Ishikawa (cell line): ENCODE data around the gene TAS2R13.

Experiments
- CEBPB ChIP-seq: IDR thresholded peaks from 2 replicates; pipeline ENCODE4 v1.6.1; 2012
- CREB1 ChIP-seq: IDR thresholded peaks from 2 replicates; pipeline ENCODE4 v1.6.1; 2012; ENCODE audit warnings: low read depth
- EGR1 ChIP-seq: IDR thresholded peaks from 2 replicates; pipeline ENCODE4 v1.6.1; 2012
- EP300 ChIP-seq: IDR thresholded peaks from 2 replicates; pipeline ENCODE4 v1.6.1; 2012; ENCODE audit warnings: borderline replicate concordance
- FOXM1 ChIP-seq: IDR thresholded peaks from 2 replicates; pipeline ENCODE4 v1.6.1; 2012; ENCODE audit warnings: low read depth, borderline replicate concordance
- NFIC ChIP-seq: IDR thresholded peaks from 2 replicates; pipeline ENCODE4 v1.6.1; 2012
- RAD21 ChIP-seq: IDR thresholded peaks from 2 replicates; pipeline ENCODE4 v1.6.1; 2012; ENCODE audit warnings: low read depth
- TAF1 ChIP-seq: IDR thresholded peaks from 2 replicates; pipeline ENCODE4 v1.6.1; 2012; ENCODE audit warnings: low read depth, mild to moderate bottlenecking
- YY1 ChIP-seq: IDR thresholded peaks from 2 replicates; pipeline ENCODE4 v1.6.1; 2012; ENCODE audit warnings: low read depth
- ZBTB7A ChIP-seq: IDR thresholded peaks from 2 replicates; pipeline ENCODE4 v1.6.1; 2012; ENCODE audit warnings: low read depth
- TF ChIP-seq, protein P1 (sequence below): IDR thresholded peaks from 2 replicates; pipeline ENCODE4 v1.6.1; 2012
- TF ChIP-seq, protein P2 (sequence below): IDR thresholded peaks from 2 replicates; pipeline ENCODE4 v1.6.1; 2012
- TF ChIP-seq, protein P3 (sequence below): IDR thresholded peaks from 2 replicates; pipeline ENCODE4 v1.6.1; 2012; ENCODE audit warnings: low read depth, mild to moderate bottlenecking

DNA sequence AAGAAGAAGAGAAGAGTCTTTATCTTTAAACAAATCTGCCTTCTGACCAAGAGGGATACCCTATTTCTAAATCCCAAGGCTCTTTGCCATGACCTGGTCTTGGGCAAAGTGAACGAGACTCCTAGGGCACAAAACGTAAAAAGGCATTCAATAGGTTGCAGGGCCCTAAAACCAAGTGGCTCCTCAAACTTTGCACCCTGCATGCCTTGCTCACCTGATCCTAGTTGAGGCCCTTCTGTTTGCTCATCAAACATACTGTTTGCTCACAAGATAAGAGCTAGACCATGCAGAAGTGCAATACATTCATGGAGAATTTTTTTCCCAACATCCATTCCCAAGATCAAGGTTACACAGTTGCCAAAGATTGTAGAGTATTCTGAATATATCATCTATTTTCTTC lies 17.4 kb downstream of the TAS2R13 start:
- TF ChIP-seq, protein P1, sequence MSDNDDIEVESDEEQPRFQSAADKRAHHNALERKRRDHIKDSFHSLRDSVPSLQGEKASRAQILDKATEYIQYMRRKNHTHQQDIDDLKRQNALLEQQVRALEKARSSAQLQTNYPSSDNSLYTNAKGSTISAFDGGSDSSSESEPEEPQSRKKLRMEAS = no peak
- TF ChIP-seq EP300 (no peak), TAF1 (no peak), NFIC (no peak), FOXM1 (no peak), RAD21 (no peak), CREB1 (no peak), ZBTB7A (no peak), EGR1 (no peak), YY1 (no peak), CEBPB (no peak)
- TF ChIP-seq, protein P2, sequence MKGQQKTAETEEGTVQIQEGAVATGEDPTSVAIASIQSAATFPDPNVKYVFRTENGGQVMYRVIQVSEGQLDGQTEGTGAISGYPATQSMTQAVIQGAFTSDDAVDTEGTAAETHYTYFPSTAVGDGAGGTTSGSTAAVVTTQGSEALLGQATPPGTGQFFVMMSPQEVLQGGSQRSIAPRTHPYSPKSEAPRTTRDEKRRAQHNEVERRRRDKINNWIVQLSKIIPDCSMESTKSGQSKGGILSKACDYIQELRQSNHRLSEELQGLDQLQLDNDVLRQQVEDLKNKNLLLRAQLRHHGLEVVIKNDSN = no peak
- TF ChIP-seq, protein P3, sequence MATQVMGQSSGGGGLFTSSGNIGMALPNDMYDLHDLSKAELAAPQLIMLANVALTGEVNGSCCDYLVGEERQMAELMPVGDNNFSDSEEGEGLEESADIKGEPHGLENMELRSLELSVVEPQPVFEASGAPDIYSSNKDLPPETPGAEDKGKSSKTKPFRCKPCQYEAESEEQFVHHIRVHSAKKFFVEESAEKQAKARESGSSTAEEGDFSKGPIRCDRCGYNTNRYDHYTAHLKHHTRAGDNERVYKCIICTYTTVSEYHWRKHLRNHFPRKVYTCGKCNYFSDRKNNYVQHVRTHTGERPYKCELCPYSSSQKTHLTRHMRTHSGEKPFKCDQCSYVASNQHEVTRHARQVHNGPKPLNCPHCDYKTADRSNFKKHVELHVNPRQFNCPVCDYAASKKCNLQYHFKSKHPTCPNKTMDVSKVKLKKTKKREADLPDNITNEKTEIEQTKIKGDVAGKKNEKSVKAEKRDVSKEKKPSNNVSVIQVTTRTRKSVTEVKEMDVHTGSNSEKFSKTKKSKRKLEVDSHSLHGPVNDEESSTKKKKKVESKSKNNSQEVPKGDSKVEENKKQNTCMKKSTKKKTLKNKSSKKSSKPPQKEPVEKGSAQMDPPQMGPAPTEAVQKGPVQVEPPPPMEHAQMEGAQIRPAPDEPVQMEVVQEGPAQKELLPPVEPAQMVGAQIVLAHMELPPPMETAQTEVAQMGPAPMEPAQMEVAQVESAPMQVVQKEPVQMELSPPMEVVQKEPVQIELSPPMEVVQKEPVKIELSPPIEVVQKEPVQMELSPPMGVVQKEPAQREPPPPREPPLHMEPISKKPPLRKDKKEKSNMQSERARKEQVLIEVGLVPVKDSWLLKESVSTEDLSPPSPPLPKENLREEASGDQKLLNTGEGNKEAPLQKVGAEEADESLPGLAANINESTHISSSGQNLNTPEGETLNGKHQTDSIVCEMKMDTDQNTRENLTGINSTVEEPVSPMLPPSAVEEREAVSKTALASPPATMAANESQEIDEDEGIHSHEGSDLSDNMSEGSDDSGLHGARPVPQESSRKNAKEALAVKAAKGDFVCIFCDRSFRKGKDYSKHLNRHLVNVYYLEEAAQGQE = no peak
